GM23338 (cell line): ENCODE results near the gene IST1.
"Not testable (repeated sequence)": the region's sequence is repeated elsewhere in the genome, so short reads cannot be mapped to it uniquely, and the experiment has no call there.

Source experiments
- CREB1 ChIP-seq: fragments of 250-450 bp; sonication (Bioruptor Pico); IDR thresholded peaks from 2 replicates; pipeline ENCODE4 v1.5.0; 2020; ENCODE audit warnings: low read depth, mild to moderate bottlenecking, moderate library complexity
- POLR2AphosphoS5 ChIP-seq: IDR thresholded peaks from 2 replicates; pipeline ENCODE4 v1.6.1; 2016; ENCODE audit warnings: antibody characterized with exemption, low read depth
- ZNF114 ChIP-seq: fragments of 250-450 bp; sonication (Bioruptor Pico); IDR thresholded peaks from 2 replicates; pipeline ENCODE4 v1.5.0; 2020; ENCODE audit warnings: mild to moderate bottlenecking, moderate library complexity
- TF ChIP-seq, protein P1 (sequence below), 2 experiments: fragments of 200-600 bp in 1 of 2; sonication (generic) in 1 of 2; conservative IDR thresholded peaks; 2 replicates each; pipeline versions ENCODE4 v1.5.1 to v1.6.1; 2016 to 2017; ENCODE audit warnings: antibody characterized with exemption in 2 of 2, low read depth in 2 of 2, mild to moderate bottlenecking in 2 of 2, moderate library complexity in 1 of 2

DNA sequence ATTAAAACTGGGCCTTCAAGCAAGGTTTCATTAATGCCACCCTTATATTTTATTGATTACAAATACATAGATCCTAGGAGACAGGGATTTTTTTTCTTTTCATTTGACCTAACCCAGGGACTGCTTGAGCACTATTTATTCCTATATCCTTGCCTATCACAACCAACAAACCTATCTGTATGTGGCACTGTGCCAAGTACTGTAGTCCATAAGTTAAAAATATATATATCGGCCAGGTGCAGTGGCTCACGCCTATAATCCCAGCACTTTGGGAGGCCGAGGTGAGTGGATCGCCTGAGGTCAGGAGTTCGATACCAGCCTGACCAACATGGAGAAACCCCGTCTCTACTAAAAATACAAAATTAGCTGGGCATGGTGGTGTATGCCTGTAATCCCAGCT is 28.2 kb upstream of the IST1 start:
- not testable (repeated sequence) for TF ChIP-seq CREB1 (CRISPR knock-in tag); POLR2AphosphoS5; ZNF114 (CRISPR knock-in tag)
- TF ChIP-seq, protein P1, sequence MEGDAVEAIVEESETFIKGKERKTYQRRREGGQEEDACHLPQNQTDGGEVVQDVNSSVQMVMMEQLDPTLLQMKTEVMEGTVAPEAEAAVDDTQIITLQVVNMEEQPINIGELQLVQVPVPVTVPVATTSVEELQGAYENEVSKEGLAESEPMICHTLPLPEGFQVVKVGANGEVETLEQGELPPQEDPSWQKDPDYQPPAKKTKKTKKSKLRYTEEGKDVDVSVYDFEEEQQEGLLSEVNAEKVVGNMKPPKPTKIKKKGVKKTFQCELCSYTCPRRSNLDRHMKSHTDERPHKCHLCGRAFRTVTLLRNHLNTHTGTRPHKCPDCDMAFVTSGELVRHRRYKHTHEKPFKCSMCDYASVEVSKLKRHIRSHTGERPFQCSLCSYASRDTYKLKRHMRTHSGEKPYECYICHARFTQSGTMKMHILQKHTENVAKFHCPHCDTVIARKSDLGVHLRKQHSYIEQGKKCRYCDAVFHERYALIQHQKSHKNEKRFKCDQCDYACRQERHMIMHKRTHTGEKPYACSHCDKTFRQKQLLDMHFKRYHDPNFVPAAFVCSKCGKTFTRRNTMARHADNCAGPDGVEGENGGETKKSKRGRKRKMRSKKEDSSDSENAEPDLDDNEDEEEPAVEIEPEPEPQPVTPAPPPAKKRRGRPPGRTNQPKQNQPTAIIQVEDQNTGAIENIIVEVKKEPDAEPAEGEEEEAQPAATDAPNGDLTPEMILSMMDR (conservative IDR thresholded peaks at IDR 0.05; ENCODE audit: low read depth in 2 of 2): not testable (repeated sequence)
